NCI-H524 treated with DMSO at 0.1 percent for 48 hours (cell line): ENCODE results near the gene TTLL3.
"Not testable (repeated sequence)": the region's sequence is repeated elsewhere in the genome, so short reads cannot be mapped to it uniquely, and the experiment has no call there.

ENCODE experiments used
- DNase-seq: peaks from one replicate; lab custom pipeline; 2025; lab: John Stamatoyannopoulos, UW

TTLL3 gene

DNA sequence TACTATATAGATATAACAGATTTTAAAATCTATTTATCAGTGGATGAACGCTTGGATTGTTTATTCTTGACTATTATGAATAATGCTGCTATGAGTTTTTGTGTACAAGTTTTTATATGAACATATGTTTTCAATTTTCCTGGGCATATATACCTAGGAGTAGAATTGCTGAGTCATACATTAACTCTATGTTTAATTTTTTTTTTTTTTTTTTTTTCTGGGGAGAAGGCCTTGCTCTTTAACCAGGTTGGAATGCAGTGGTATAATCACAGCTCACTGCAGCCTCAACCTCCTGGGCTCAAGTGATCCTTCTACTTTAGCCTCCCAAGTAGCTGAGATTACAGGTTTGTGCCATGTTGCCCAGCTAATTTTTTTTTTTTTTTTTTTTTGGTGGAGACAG, 60.9 kb downstream of the TTLL3 start:
- DNase-seq: no peak

DNA sequence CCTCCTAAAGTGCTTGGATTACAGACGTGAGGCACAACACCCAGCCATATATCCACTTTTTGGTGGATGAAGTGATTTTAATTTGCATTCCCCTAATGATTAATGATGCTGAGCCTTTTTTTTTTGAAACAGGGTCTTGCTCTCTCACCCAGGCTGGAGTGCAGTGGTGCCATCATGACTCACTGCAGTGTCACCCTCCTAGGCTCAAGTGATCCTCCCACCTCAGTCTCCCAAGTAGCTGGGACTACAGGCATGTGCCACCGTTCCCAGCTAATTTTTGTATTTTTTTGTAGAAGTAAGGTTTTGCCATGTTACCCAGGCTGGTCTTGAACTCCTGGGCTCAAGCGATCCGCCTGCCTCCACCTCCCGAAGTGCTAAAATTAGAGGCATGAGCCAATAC, 62.0 kb downstream of the TTLL3 start:
- not testable (repeated sequence) for DNase-seq

DNA sequence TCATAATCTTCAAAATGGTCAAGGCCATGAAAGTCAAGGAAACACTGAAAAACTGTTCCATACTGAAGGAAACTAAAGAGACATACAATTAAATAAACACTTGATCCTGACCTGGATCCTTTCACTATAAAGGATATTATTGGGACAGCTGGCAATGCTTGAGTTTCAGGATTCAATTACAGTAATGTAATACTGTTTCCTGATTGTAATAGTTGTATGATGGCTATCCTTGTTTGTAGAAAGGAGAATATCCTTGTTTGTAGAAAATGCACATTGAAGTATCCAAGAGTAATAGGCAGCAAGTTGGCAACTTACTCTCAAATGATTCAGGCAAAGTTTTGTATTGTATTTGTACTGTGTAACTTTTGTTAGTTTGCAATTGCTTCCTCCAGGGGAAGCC, 65.4 kb downstream of the TTLL3 start:
- DNase-seq: no peak

DNA sequence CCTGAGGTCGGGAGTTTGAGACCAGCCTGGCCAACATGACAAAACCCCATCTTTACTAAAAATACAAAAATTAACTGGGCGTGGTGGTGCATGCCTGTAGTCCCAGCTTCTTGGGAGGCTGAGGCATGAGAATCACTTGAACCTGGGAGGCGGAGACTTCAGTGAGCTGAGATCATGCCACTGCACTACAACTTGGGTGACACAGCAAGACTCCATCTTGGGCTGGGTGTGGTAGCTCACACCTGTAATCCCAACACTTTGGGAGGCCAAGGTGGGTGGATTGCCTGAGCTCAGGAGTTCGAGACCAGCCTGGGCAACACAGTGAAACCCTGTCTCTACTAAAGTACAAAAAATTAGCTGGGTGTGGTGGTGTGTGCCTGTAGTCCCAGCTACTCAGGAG, 66.2 kb downstream of the TTLL3 start:
- DNase-seq: not testable (repeated sequence)

DNA sequence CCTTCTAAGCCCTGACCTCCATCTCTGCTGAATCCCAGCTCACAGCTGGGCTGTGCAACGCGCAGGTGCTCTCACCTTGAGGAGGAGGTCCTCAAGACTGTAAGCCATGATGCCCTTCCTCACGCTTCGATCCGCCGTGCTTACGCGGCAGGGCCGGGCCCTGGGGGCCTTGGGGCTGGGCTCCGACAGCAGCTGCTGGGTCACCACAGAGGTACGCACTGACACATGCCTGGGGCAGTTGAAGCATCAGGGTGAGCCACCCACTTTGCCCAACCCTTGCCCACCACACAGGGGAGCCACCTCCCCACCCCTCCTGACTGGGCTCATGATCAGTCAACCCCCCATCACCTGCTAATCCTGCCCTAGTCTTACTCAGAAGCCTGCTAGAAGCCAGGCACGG, 66.9 kb downstream of the TTLL3 start:
- DNase-seq: no peak

DNA sequence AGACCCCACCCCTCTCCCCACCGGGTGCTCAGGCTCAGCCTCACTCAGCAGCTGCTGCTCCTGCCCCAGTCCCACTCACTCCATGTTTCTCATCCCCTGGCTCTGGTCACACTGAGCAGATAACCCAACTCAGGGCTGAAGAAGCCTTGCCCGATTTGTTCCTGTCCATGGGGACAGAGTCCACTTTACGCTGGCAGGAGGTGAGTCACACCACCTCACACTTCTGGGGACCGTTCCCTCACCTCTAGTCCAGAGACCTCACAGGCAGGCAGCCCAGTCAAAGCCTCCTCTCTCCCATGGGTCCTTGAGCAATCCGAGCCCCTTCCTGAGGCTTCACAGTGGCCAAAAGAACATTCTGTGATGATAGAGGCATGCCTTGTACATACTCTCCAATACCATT, 68.6 kb downstream of the TTLL3 start:
- no peak for DNase-seq

DNA sequence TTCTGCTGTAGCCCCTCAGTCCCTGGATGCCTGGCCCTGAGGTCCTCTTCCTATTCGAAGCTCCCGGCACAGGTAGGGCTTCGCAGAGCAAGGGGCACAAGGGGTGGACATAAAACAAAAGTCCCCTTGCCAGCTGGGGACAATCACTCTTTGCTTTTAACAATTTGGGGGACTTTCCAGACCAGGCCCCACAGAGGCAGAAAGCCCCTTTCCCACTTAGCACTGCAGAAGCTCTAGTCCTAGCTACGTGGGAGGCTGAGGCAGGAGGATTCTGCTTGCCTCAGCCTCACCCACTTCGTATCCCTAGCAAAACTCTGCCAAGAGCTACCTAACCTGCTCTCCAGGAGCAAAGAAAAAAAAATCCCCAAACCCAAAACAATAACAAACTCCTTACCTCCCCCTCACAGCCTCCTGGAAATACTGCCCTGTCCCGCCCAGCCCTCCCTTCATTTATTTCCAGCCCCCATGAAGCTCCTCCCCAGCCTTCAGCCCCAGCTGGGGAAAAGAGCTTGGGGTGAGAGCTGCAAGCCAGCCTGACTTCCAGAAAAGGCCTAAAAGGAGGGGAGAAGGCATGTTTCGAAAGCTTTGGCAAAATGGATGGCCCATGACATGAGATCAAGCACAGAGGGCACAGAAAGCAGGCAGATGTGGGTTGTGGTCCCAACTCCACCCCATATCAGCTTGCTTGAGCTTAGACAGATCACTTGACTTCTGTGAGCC, 69.9 kb downstream of the TTLL3 start, which contains the start of gene CIDEC:
Gene CIDEC (minus strand): TSS at position 424 of the 720 bp plus-strand sequence. CDS start 1,767 bp downstream, outside the sequence.
- no peak for DNase-seq

DNA sequence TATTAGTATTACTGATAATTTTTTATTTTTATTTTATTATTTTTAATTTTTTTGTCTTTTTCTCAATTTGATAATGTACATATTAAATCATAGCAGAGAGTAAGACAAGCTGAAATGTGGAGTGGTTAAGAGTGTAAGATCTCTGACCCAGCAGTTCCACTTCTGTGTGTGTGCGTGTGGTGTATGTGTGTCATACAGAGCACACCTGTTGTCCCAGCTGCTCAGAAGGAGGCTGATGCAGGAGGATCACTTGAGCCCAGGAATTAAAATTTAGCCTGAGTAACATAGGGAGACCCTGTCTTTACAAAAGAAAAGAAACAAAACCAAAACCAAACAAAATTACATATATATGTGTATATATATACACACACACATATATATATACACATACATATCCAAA, 71.4 kb downstream of the TTLL3 start:
- DNase-seq: no peak

DNA sequence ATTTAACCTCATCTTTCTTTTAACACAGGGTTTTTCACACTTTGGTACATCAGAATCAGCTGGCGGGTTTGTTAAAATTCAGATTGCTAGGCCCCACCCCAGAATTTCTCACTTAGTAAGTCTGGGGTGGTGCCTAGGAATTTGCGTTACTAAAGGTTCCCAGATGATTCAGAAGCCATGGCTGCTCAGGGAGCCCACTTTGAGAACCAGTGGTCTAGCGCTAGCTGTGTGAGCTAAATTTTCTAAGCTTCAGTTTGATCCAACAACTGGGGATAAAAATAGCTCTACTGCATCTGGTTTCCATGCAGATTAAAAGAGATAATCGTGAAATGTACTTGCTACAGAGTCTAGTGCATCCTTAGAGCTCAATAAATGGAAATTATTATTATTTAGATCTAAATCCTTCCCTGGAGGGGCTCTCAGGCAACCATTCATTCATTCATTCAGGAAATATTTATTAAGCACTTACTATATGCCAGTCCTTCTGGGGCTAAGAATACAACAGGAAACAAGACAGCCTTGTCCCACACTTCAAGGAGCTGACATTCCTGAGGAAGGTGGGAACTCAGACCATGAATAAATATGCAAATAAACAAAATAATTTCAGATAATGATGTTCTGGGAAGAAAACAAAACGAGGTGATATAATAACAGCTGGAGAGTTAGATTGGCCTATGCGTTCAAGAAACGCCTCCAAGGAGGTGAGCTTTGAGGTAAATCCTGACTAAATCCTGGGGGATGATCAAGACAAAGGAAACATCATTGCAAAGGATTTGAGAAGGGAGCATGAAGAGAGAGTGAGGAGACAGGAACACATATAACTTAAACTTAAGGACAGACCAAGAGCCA, 73.9 kb downstream of the TTLL3 start:
- DNase-seq: no peak

DNA sequence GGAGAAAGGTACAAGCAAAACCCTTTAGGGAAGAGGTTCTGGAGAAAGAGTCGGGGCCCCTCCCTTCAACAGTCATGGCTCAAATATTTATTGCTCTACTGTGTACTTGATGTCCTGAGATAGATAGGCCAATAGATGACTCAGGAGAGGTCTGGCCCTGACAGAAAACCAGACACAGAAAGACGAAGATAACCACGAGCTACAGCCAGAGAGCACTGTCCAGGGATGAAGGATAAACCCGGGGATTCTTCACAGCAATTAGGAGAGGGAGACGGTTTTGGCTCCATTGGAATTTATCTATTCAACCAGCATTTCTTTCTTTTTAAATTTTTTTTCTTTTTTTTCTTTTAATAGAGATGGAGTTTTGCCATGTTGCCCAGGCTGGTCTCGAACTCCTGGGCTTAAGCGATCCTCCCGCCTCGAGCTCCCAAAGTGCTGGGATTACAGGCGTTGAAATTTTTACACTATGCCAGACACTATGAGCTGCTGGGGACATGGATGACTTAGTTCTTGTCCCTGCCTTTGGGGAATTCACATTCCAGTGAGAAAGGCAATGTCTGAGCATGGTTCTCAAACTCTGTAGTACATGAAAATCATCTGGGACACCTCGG, 74.6 kb downstream of the TTLL3 start:
- no peak for DNase-seq
